Thyroid gland (tissue), 4 donors: ENCODE results near the gene TXNL4A.

ENCODE experiments used
- POLR2A ChIP-seq, 2 donors: fragments of 450-650 bp; IDR thresholded peaks; one replicate each; pipeline ENCODE4 v1.6.1; 2017; ENCODE audit warnings: antibody characterized with exemption in 2 of 2, mild to moderate bottlenecking in 2 of 2, moderate library complexity in 1 of 2
- TF ChIP-seq, protein P1 (sequence below), 6 experiments: fragments of 200-600 bp in 3 of 6; fragments of 450-650 bp in 3 of 6; sonication (generic) in 3 of 6; IDR thresholded peaks; one replicate each; pipeline ENCODE4 v1.5.1; 2016 to 2019; ENCODE audit warnings: antibody characterized with exemption in 6 of 6, mild to moderate bottlenecking in 2 of 6, inconsistent platforms in 1 of 6, moderate library complexity in 1 of 6

DNA sequence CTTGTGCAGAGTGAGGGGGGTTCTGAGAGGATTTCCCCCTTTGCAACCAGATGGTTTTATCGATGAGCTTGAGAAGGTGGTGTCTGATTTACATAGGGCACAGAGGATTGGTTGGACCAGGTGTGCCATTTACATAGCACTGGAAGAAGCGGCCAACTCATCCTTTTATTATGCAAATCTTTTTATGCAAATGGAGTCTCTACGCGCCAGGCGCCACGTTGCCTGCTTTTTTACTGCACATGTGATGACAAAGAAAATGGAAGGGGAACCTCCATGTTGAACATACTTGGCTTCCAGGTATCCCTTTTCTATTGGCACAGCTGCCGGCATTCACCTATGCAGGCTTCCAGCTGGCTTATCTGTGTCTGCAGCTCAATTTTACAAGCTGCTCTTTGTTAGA is 18.4 kb upstream of the TXNL4A start:
- TF ChIP-seq, protein P1, sequence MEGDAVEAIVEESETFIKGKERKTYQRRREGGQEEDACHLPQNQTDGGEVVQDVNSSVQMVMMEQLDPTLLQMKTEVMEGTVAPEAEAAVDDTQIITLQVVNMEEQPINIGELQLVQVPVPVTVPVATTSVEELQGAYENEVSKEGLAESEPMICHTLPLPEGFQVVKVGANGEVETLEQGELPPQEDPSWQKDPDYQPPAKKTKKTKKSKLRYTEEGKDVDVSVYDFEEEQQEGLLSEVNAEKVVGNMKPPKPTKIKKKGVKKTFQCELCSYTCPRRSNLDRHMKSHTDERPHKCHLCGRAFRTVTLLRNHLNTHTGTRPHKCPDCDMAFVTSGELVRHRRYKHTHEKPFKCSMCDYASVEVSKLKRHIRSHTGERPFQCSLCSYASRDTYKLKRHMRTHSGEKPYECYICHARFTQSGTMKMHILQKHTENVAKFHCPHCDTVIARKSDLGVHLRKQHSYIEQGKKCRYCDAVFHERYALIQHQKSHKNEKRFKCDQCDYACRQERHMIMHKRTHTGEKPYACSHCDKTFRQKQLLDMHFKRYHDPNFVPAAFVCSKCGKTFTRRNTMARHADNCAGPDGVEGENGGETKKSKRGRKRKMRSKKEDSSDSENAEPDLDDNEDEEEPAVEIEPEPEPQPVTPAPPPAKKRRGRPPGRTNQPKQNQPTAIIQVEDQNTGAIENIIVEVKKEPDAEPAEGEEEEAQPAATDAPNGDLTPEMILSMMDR (IDR thresholded peaks at IDR 0.05), result no peak
- TF ChIP-seq POLR2A (IDR thresholded peaks at IDR 0.05), result no peak
